WTC11 (cell line): ENCODE data around the gene WBP4.

Experiments
- HMGXB4 ChIP-seq: sonication (generic); formaldehyde crosslinking; IDR thresholded peaks from 2 replicates; pipeline ENCODE4 v1.8.1; 2023; ENCODE audit warnings: mild to moderate bottlenecking, moderate library complexity, missing genetic modification reagents
- JUN ChIP-seq: sonication (generic); formaldehyde crosslinking; IDR thresholded peaks from 2 replicates; pipeline ENCODE4 v1.8.0; 2023; ENCODE audit warnings: mild to moderate bottlenecking, missing genetic modification reagents
- TCF7 ChIP-seq: sonication (generic); formaldehyde crosslinking; IDR thresholded peaks from 2 replicates; pipeline ENCODE4 v1.8.0; 2022; ENCODE audit warnings: mild to moderate bottlenecking, low read depth, missing genetic modification reagents, moderate library complexity
- TP53 ChIP-seq: sonication (generic); formaldehyde crosslinking; IDR thresholded peaks from 2 replicates; pipeline ENCODE4 v1.8.1; 2023; ENCODE audit warnings: mild to moderate bottlenecking, missing genetic modification reagents
- ZNF138 ChIP-seq: sonication (generic); formaldehyde crosslinking; conservative IDR thresholded peaks from 2 replicates; pipeline ENCODE4 v1.8.1; 2022; ENCODE audit warnings: mild to moderate bottlenecking, moderate library complexity, missing genetic modification reagents
- TF ChIP-seq, protein P1 (sequence below): fragments of 200-600 bp; IDR thresholded peaks from 2 replicates; pipeline ENCODE4 v1.8.0; 2022; ENCODE audit warnings: antibody characterized with exemption
- TF ChIP-seq, protein P2 (sequence below): sonication (generic); formaldehyde crosslinking; conservative IDR thresholded peaks from 2 replicates; pipeline ENCODE4 v1.8.1; 2022; ENCODE audit warnings: mild to moderate bottlenecking, missing genetic modification reagents

- TF ChIP-seq TP53 (CRISPR knock-in tag) (0 out of 2 replicates have a peak, but pooled peaks have one; percentile 62), ZNF138 (CRISPR knock-in tag) (no peak), TCF7 (CRISPR knock-in tag) (no peak), HMGXB4 (CRISPR knock-in tag) (peak; percentile 80; the same call in 1 of the 2 replicates), JUN (CRISPR knock-in tag) (no peak)
- TF ChIP-seq, protein P1, sequence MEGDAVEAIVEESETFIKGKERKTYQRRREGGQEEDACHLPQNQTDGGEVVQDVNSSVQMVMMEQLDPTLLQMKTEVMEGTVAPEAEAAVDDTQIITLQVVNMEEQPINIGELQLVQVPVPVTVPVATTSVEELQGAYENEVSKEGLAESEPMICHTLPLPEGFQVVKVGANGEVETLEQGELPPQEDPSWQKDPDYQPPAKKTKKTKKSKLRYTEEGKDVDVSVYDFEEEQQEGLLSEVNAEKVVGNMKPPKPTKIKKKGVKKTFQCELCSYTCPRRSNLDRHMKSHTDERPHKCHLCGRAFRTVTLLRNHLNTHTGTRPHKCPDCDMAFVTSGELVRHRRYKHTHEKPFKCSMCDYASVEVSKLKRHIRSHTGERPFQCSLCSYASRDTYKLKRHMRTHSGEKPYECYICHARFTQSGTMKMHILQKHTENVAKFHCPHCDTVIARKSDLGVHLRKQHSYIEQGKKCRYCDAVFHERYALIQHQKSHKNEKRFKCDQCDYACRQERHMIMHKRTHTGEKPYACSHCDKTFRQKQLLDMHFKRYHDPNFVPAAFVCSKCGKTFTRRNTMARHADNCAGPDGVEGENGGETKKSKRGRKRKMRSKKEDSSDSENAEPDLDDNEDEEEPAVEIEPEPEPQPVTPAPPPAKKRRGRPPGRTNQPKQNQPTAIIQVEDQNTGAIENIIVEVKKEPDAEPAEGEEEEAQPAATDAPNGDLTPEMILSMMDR: no peak
- TF ChIP-seq, protein P2, sequence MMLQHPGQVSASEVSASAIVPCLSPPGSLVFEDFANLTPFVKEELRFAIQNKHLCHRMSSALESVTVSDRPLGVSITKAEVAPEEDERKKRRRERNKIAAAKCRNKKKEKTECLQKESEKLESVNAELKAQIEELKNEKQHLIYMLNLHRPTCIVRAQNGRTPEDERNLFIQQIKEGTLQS: no peak
Observed at GRCh38 chr13:41060082-41060723, 1.1 kb upstream of the WBP4 start.
